PC-3 (cell line): ENCODE results near the gene FAM47E.

Source experiments
- EZH2 ChIP-seq: fragments of 300-600 bp; sonication (generic); IDR thresholded peaks from one replicate; pipeline ENCODE4 v1.6.1; 2017; ENCODE audit warnings: antibody characterized with exemption, mild to moderate bottlenecking, low read length; ENCODE audit not compliant: unreplicated experiment
- EZH2phosphoT487 ChIP-seq: fragments of 300-600 bp; sonication (generic); IDR thresholded peaks from 2 replicates; pipeline ENCODE4 v1.6.1; 2018; ENCODE audit warnings: mild to moderate bottlenecking, antibody characterized with exemption, low read length, borderline replicate concordance
- TF ChIP-seq, protein P1 (sequence below): fragments of 300-600 bp; sonication (generic); conservative IDR thresholded peaks from 2 replicates; pipeline ENCODE4 v1.5.1; 2017; ENCODE audit warnings: antibody characterized with exemption, low read depth, mild to moderate bottlenecking, low read length

DNA sequence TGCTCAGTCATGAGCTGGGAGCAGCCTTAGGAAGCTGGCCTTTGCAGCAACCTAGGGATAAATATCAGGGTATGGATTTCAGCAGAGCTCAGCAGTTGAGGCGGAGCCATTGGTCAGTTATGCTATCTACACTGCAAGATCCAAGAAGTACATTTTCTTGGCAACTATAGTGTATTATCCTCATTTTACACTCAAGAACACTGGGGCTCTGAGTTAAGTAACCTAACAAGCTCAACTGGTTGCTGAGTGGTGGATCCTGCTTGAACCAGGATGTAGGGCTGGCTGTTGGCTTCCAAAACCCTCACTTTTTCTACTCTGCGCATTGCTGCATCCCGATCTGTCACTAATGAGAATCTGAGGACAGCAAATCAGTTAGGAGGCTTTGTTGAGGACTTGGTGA, 36.4 kb upstream of the FAM47E start:
- TF ChIP-seq, protein P1, sequence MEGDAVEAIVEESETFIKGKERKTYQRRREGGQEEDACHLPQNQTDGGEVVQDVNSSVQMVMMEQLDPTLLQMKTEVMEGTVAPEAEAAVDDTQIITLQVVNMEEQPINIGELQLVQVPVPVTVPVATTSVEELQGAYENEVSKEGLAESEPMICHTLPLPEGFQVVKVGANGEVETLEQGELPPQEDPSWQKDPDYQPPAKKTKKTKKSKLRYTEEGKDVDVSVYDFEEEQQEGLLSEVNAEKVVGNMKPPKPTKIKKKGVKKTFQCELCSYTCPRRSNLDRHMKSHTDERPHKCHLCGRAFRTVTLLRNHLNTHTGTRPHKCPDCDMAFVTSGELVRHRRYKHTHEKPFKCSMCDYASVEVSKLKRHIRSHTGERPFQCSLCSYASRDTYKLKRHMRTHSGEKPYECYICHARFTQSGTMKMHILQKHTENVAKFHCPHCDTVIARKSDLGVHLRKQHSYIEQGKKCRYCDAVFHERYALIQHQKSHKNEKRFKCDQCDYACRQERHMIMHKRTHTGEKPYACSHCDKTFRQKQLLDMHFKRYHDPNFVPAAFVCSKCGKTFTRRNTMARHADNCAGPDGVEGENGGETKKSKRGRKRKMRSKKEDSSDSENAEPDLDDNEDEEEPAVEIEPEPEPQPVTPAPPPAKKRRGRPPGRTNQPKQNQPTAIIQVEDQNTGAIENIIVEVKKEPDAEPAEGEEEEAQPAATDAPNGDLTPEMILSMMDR = no peak
- TF ChIP-seq EZH2phosphoT487 = no peak
- TF ChIP-seq EZH2 = no peak
